ENCODE data around the gene CREB3.

DNA sequence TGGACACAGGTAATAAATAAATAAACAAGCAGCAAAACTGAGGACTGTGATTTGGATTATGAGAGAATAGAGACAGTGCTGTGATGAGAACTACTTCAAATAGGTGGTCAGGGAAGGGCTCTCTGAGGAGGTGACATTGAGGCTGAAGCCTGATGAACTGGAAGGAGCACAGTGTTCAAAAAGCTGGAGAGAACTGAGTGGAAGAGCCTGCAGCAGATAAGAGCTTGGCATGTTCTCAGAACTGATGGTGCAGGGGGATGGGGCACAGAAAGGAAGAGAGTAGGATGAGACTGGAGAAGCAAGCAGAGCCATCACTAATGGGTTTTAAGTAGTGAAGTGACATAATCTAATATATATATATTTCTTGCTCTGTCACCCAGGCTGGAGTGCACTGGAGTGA is 31.5 kb upstream of the CREB3 start:
- TF ChIP-seq, protein P1, sequence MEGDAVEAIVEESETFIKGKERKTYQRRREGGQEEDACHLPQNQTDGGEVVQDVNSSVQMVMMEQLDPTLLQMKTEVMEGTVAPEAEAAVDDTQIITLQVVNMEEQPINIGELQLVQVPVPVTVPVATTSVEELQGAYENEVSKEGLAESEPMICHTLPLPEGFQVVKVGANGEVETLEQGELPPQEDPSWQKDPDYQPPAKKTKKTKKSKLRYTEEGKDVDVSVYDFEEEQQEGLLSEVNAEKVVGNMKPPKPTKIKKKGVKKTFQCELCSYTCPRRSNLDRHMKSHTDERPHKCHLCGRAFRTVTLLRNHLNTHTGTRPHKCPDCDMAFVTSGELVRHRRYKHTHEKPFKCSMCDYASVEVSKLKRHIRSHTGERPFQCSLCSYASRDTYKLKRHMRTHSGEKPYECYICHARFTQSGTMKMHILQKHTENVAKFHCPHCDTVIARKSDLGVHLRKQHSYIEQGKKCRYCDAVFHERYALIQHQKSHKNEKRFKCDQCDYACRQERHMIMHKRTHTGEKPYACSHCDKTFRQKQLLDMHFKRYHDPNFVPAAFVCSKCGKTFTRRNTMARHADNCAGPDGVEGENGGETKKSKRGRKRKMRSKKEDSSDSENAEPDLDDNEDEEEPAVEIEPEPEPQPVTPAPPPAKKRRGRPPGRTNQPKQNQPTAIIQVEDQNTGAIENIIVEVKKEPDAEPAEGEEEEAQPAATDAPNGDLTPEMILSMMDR (IDR thresholded peaks at IDR 0.05; ENCODE audit: poor library complexity, severe bottlenecking), result no peak
- TF ChIP-seq POLR2AphosphoS5 (IDR thresholded peaks at IDR 0.05), result no peak
- no peak for TF ChIP-seq EP300 (conservative IDR thresholded peaks at IDR 0.05; ENCODE audit: poor library complexity, severe bottlenecking)

Data from neural cell (in vitro differentiated cells).